GM13977 (cell line): Measurements from ENCODE around the gene PRSS33.

Experiments used
- DNase-seq: peaks from one replicate; pipeline ENCODE4 v3.0.0; 2012; ENCODE audit warnings: low spot score
- in situ Hi-C: fragments of 300-500 bp; cut with MboI; formaldehyde crosslinking; loops from one replicate; pipeline ENCODE4 v1.12.0; 2022; ENCODE audit warnings: low sequenced_read_pairs, low pct_unique_long_range_greater_than_20kb, mixed read lengths, inconsistent platforms; ENCODE audit not compliant: unreplicated experiment
- TF ChIP-seq, protein P1 (sequence below): IDR thresholded peaks from 2 replicates; pipeline ENCODE4 v1.5.1; 2012; ENCODE audit warnings: mild to moderate bottlenecking, control low read depth; ENCODE audit not compliant: insufficient read depth; ENCODE audit errors: extremely low read depth, missing control alignments

Gene PRSS33

DNA sequence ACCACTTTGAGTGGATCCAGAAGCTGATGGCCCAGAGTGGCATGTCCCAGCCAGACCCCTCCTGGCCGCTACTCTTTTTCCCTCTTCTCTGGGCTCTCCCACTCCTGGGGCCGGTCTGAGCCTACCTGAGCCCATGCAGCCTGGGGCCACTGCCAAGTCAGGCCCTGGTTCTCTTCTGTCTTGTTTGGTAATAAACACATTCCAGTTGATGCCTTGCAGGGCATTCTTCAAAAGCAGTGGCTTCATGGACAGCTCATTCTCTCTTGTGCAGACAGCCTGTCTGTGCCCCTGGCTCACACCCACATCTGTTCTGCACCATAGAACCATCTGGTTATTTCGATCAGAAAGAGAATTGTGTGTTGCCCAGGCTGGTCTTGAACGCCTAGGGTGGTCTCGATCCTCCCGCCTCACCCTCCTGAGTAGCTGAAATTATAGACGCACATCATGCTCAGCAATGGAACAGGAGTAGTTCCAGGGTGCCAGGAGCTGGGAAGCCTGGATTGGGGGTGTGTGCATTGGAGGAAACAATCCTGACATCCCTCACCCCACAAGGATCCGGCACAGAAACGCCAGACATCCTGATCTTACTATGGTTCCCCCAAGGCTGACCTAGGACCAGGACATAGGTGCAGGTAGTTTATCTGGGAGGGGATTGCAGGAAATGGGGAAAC lies 34.3 kb upstream of the PRSS33 start:
- TF ChIP-seq, protein P1, sequence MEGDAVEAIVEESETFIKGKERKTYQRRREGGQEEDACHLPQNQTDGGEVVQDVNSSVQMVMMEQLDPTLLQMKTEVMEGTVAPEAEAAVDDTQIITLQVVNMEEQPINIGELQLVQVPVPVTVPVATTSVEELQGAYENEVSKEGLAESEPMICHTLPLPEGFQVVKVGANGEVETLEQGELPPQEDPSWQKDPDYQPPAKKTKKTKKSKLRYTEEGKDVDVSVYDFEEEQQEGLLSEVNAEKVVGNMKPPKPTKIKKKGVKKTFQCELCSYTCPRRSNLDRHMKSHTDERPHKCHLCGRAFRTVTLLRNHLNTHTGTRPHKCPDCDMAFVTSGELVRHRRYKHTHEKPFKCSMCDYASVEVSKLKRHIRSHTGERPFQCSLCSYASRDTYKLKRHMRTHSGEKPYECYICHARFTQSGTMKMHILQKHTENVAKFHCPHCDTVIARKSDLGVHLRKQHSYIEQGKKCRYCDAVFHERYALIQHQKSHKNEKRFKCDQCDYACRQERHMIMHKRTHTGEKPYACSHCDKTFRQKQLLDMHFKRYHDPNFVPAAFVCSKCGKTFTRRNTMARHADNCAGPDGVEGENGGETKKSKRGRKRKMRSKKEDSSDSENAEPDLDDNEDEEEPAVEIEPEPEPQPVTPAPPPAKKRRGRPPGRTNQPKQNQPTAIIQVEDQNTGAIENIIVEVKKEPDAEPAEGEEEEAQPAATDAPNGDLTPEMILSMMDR, result no peak
- no peak for DNase-seq
- in situ Hi-C loops, result no loop called here

DNA sequence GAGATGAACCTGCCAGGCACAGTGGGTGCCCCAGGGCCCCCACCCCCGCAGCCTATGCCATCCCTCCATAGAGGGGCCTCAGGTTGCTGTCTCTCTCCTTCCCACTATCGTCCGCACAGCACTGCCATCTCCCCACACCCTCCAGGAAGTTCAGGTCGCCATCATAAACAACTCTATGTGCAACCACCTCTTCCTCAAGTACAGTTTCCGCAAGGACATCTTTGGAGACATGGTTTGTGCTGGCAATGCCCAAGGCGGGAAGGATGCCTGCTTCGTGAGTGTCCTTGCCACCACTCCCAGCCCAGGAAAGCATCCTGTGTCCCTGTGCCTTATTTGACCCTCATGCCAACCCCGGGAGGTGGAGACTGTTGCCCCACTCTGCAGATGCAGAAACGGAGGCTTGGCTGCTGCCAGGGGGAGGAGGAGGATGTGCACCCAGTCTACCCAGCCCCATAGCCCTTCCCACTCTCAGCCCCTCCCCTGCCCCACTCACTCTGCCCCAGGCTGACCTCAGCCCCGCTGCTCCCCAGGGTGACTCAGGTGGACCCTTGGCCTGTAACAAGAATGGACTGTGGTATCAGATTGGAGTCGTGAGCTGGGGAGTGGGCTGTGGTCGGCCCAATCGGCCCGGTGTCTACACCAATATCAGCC lies 33.6 kb upstream of the PRSS33 start:
- DNase-seq, result no peak
- in situ Hi-C loops, result no loop called here
- TF ChIP-seq, protein P1, result no peak

DNA sequence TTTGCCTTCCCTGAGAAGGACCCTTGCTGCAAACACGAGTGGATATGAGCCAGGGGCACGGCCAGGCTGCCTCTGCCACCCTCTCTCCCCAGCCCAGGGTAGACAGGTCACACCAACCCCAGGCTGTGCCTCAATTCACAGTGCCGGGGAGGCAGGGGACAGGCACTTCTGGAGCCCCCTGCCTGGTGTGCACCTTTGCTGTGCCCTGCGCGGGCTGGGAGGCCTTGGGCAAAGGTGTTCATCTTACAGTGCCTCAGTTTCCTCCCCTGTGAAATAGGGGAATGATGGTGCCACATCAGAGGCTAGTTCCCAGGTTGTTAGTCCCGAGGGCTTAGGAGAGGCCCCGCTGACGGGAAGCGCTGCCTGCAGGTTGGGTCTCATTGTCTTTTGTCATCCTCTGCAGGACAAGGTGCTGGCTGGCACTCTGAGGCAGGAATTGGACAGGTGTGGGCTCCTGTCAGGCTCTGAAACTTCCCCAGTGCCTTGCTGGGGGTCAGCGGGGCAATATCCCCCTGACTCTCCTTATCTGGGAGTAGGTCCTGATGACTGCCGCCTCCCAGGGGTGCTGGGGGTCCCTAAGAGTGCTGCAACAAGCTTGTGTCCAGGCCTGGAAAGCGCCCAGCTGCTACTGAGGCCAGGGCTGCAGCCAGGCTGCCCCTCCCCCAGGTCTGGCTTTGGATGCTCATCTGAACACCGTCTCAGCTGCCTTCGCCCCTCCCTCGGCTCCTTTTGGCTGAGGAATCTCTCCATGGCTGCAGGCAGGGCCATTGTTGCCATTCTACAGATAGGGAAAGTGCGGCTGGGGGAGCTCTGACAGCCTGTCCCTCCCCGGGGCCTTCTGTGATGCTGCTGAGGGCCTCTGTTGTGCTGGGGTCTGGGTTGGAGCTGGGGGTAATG lies 32.8 kb upstream of the PRSS33 start:
- in situ Hi-C loops, result no loop called here
- DNase-seq, result no peak
- TF ChIP-seq, protein P1, result no peak

DNA sequence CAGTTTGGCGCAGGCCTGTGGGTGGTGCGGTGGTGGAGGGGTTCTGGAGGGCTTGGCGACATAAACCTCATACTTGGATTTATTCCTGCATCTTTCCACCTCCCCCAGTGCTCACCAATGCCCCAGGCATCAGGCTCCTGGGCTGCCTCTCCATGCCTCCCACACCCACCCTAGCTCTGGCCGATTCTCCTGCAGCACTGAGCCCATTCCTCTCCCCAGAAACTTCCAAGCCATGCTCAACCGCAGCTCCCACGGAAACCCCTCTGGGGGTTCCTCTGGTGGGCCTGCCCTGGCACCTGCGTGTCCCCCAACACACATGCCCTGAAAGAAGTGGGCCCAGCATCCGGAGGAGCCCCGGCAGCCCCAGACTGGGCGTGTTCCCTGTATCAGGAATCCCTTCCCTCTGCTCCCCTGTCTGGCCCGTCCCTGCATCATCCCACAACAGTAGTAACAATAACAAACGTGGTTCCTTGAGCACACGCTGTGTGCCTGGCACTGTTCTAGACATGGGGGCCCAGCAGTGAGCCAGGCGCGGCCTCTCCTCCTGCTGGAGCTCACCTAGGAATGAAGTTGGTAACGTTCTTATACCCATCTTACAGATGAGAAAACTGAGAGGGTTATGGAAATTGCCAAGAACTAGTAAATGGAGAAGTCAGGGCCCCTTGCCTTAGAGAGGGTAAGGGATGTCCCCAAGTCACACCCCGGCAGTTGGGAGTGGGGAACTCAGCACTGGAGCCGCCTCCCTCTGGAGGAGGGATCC lies 32.0 kb upstream of the PRSS33 start:
- TF ChIP-seq, protein P1, result no peak
- no peak for DNase-seq
- in situ Hi-C loops, result no loop called here

DNA sequence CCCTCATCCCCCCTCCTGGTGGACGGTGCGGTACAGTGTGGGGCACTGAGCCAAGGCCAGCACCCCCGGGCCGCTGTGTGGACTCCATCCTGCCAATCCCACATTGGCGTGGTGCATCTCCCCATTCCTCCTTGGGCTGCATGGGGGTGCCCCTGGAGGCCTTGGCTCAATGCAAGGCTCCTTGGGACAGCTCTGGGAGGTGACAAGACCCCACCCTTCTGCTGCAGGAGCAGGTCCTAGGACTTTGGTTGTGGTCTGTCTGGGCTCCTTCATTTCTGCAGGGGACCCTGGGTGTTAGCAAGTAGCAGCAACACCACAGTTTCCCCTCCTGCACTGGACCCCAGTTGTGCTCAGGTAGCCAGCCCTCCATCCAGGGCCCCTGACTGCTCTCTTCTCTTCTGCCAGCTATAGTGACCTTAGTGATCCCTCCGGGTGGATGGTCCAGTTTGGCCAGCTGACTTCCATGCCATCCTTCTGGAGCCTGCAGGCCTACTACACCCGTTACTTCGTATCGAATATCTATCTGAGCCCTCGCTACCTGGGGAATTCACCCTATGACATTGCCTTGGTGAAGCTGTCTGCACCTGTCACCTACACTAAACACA lies 31.0 kb upstream of the PRSS33 start:
- in situ Hi-C loops, result no loop called here
- DNase-seq, result no peak
- TF ChIP-seq, protein P1, result no peak
